Keratinocyte (primary cell): ENCODE data around the gene EHD3. TPM values are rescaled to one million over a fixed set of nuclear protein-coding genes. Genes with fewer than 3 reads are reported as not detected.

Experiments
- DNase-seq: peaks from one replicate; pipeline ENCODE4 v3.0.0-alpha.2; 2011; ENCODE audit warnings: low read depth, missing footprints, low spot score
- FAIRE-seq: peaks from 2 replicates; lab custom pipeline; 2011; peaks lifted over from hg19 to GRCh38; lab: Jason Lieb, UNC
- H2AFZ ChIP-seq: 2 replicates; pipeline ENCODE4 v1.6.0; 2012; ENCODE audit warnings: low read length, control low read depth, inconsistent platforms; ENCODE audit not compliant: control insufficient read depth
- H3K27ac ChIP-seq: 2 replicates; pipeline ENCODE4 v1.5.1; 2011; ENCODE audit warnings: low read length; ENCODE audit not compliant: control insufficient read depth, insufficient read depth
- H3K27me3 ChIP-seq: 3 replicates; pipeline ENCODE4 v1.6.0; 2011; ENCODE audit warnings: low read length; ENCODE audit not compliant: control insufficient read depth, insufficient read depth; ENCODE audit errors: extremely low read depth
- H3K36me3 ChIP-seq, 2 experiments: 2 replicates in 1 of 2; 3 replicates in 1 of 2; pipeline ENCODE4 v1.5.1; 2011; ENCODE audit warnings: low read length in 2 of 2, mild to moderate bottlenecking in 1 of 2; ENCODE audit not compliant: control insufficient read depth in 2 of 2, insufficient read depth in 2 of 2; ENCODE audit errors: extremely low read depth in 1 of 2
- H3K4me1 ChIP-seq: 3 replicates; pipeline ENCODE4 v1.5.1; 2011; ENCODE audit warnings: low read length; ENCODE audit not compliant: control insufficient read depth, insufficient read depth; ENCODE audit errors: extremely low read depth
- H3K4me2 ChIP-seq: 3 replicates; pipeline ENCODE4 v1.6.0; 2011; ENCODE audit warnings: low read depth, low read length; ENCODE audit not compliant: control insufficient read depth, insufficient read depth; ENCODE audit errors: extremely low read depth
- H3K4me3 ChIP-seq, 3 experiments: fragments of 200-600 bp in 1 of 3; sonication (generic) in 1 of 3; 2 replicates in 2 of 3; 3 replicates in 1 of 3; pipeline ENCODE4 v1.5.1; 2011 to 2016; ENCODE audit warnings: low read length in 3 of 3, mild to moderate bottlenecking in 3 of 3, control low read depth in 2 of 3, inconsistent platforms in 1 of 3, low read depth in 1 of 3, mixed read lengths in 1 of 3, mixed run types in 1 of 3, moderate library complexity in 1 of 3; ENCODE audit not compliant: control insufficient read depth in 2 of 3, insufficient read depth in 2 of 3; ENCODE audit errors: extremely low read depth in 1 of 3
- H3K79me2 ChIP-seq: 2 replicates; pipeline ENCODE4 v1.6.0; 2012; ENCODE audit warnings: low read length; ENCODE audit not compliant: control insufficient read depth, insufficient read depth
- H3K9ac ChIP-seq: 3 replicates; pipeline ENCODE4 v1.6.0; 2011; ENCODE audit warnings: low read length; ENCODE audit not compliant: control insufficient read depth, insufficient read depth; ENCODE audit errors: extremely low read depth
- H3K9me1 ChIP-seq: 3 replicates; pipeline ENCODE4 v1.6.0; 2011; ENCODE audit warnings: low read length; ENCODE audit not compliant: control insufficient read depth, insufficient read depth; ENCODE audit errors: extremely low read depth
- H3K9me3 ChIP-seq: 2 replicates; pipeline ENCODE4 v1.5.1; 2012; ENCODE audit warnings: low read depth, low read length; ENCODE audit not compliant: control insufficient read depth
- H4K20me1 ChIP-seq: 3 replicates; pipeline ENCODE4 v1.6.0; 2011; ENCODE audit warnings: low read length; ENCODE audit not compliant: control insufficient read depth, insufficient read depth; ENCODE audit errors: extremely low read depth
- CTCF ChIP-seq, 3 experiments: IDR thresholded peaks in 1 of 3; conservative IDR thresholded peaks in 1 of 3; optimal IDR thresholded peaks in 1 of 3; 2 replicates in 2 of 3; 3 replicates in 1 of 3; pipeline versions ENCODE3 to v1.5.1; 2011; ENCODE audit warnings: low read length in 3 of 3, mild to moderate bottlenecking in 3 of 3, moderate library complexity in 2 of 3, control low read depth in 1 of 3, inconsistent platforms in 1 of 3; ENCODE audit not compliant: insufficient read depth in 2 of 3; ENCODE audit errors: extremely low read depth in 1 of 3
- EZH2 ChIP-seq: IDR thresholded peaks from one replicate; pipeline ENCODE4 v1.6.1; 2012; ENCODE audit warnings: inconsistent platforms, mild to moderate bottlenecking, low read length, moderate library complexity
- dilution Hi-C: fragments of 300-500 bp; cut with MboI; formaldehyde crosslinking; loops from one replicate; pipeline ENCODE4 v1.7.0; 2020; ENCODE audit warnings: low sequenced_read_pairs; ENCODE audit not compliant: extremely low pct_ligation_motif_present
- polyA plus RNA-seq, 5 experiments: library from polyadenylated mRNA; depleted of rRNA in 3 of 5; stranded (reverse) in 3 of 5; stranded (forward) in 1 of 5; unstranded in 1 of 5; fragments of >200 nt; gene quantifications; 1 replicate in 1 of 5; 2 replicates in 3 of 5; 3 replicates in 1 of 5; pipeline versions ENCODE4 v1.2.1 to v1.2.3, GENCODE V29; 2011 to 2012; ENCODE audit warnings: missing spikeins in 2 of 5, low read depth in 1 of 5, low replicate concordance in 1 of 5

Gene EHD3
- polyA plus RNA-seq, 1 donor (not counting 4 experiments of a cell fraction or from before 2014, with no cell fraction given): 5.1 TPM

GRCh38 chr2:31312898-31313297 is 78.9 kb downstream of the EHD3 start:
- Histone ChIP-seq H3K4me1 (no peaks in the 10 kb centered on the region), H3K9me3 (no peaks in the 10 kb centered on the region), H3K4me3 (no peak overlapping the region), H3K9me1 (no peaks in the 10 kb centered on the region), H3K27me3 (no peaks in the 10 kb centered on the region), H3K79me2 (no peaks in the 10 kb centered on the region), H4K20me1 (no peaks in the 10 kb centered on the region), H3K36me3 (peaks cover 3 to 4% of the 10 kb centered on the region in 2 experiments), H3K9ac (no peak overlapping the region), H2AFZ (no peak overlapping the region), H3K4me2 (no peak overlapping the region), H3K27ac (no peak overlapping the region)
- dilution Hi-C loops: no loop called here
- DNase-seq (no peak), FAIRE-seq (no peak)
- TF ChIP-seq EZH2: no peak
- TF ChIP-seq CTCF (optimal IDR thresholded peaks at IDR 0.05 in 1 of 3, IDR thresholded peaks at IDR 0.05 in 1 of 3, conservative IDR thresholded peaks at IDR 0.05 in 1 of 3; ENCODE audit: extremely low read depth in 1 of 3, insufficient read depth in 2 of 3, low read length in 3 of 3): no peak

- Histone ChIP-seq H2AFZ (no peak overlapping the region), H3K4me3 (no peak overlapping the region), H3K9ac (no peak overlapping the region), H3K9me1 (no peaks in the 10 kb centered on the region), H3K4me2 (no peak overlapping the region), H3K27ac (no peak overlapping the region), H3K36me3 (peaks cover 3 to 4% of the 10 kb centered on the region in 2 experiments), H3K4me1 (no peaks in the 10 kb centered on the region), H3K9me3 (no peaks in the 10 kb centered on the region), H3K27me3 (no peaks in the 10 kb centered on the region), H3K79me2 (no peaks in the 10 kb centered on the region), H4K20me1 (no peaks in the 10 kb centered on the region)
- DNase-seq (no peak), FAIRE-seq (no peak)
- TF ChIP-seq EZH2 (no peak), CTCF (optimal IDR thresholded peaks at IDR 0.05 in 1 of 3, IDR thresholded peaks at IDR 0.05 in 1 of 3, conservative IDR thresholded peaks at IDR 0.05 in 1 of 3; ENCODE audit: extremely low read depth in 1 of 3, insufficient read depth in 2 of 3, low read length in 3 of 3) (no peak)
- dilution Hi-C loops: no loop called here
Observed at GRCh38 chr2:31314761-31315160, 80.8 kb downstream of the EHD3 start.
